GM18520 (cell line): ENCODE measurements around the gene CLCN3.
"Not testable (repeated sequence)": the region's sequence is repeated elsewhere in the genome, so short reads cannot be mapped to it uniquely, and the experiment has no call there.

Experiments
- ATAC-seq: cut with Tn5 transposase; IDR thresholded peaks from one replicate; pipeline ENCODE4 v1.9.1; 2021; ENCODE audit not compliant: unreplicated experiment

CLCN3 gene

GRCh38 chr4:169619958-169620879, at the start of gene CLCN3:
TSS of gene CLCN3 (plus strand) at chr4:169620578. CDS start at chr4:169635929, 15,351 bp downstream.
- peak; percentile 86 for ATAC-seq

- not testable (repeated sequence) for ATAC-seq
These were observed 49.4 kb upstream of the CLCN3 start for GRCh38 chr4:169571012-169571411.

GRCh38 chr4:169571435-169571834, 48.9 kb upstream of the CLCN3 start:
- no peak for ATAC-seq

- no peak for ATAC-seq
These were observed 46.5 kb upstream of the CLCN3 start for GRCh38 chr4:169573889-169574288.

GRCh38 chr4:169582203-169582602, 38.2 kb upstream of the CLCN3 start:
- peak; percentile 89 for ATAC-seq

- ATAC-seq, result no peak
These were observed 37.7 kb upstream of the CLCN3 start for GRCh38 chr4:169582706-169583105.

- ATAC-seq, result no peak
These were observed 36.8 kb upstream of the CLCN3 start for GRCh38 chr4:169583563-169583962.

- no peak for ATAC-seq
These were observed 27.3 kb upstream of the CLCN3 start for GRCh38 chr4:169593050-169593560.

- no peak for ATAC-seq
These were observed 25.7 kb upstream of the CLCN3 start for GRCh38 chr4:169594560-169595195.

- ATAC-seq, result peak; percentile 37
These were observed 19.2 kb upstream of the CLCN3 start for GRCh38 chr4:169601016-169601771.

- ATAC-seq, result no peak
These were observed 17.1 kb upstream of the CLCN3 start for GRCh38 chr4:169603312-169603711.

- ATAC-seq, result peak; percentile 57
These were observed 16.1 kb upstream of the CLCN3 start for GRCh38 chr4:169604131-169604900.

- no peak for ATAC-seq
These were observed 15.5 kb upstream of the CLCN3 start for GRCh38 chr4:169604903-169605331.

- ATAC-seq, result no peak
These were observed 9.2 kb upstream of the CLCN3 start for GRCh38 chr4:169611157-169611556.

GRCh38 chr4:169611991-169612870, 8.1 kb upstream of the CLCN3 start, which contains the start of gene NEK1:
TSS of gene NEK1 (minus strand) at chr4:169612583. CDS start at chr4:169602630, 9,953 bp downstream.
- peak; percentile 95 for ATAC-seq

GRCh38 chr4:169612871-169613859, 7.2 kb upstream of the CLCN3 start:
- ATAC-seq, result peak; percentile 34

GRCh38 chr4:169615467-169616106, 4.8 kb upstream of the CLCN3 start:
- ATAC-seq, result no peak

- no peak for ATAC-seq
These were observed 3.5 kb upstream of the CLCN3 start for GRCh38 chr4:169616846-169617245.
